AG04450 (cell line): ENCODE results near the gene FLOT2. TPM values are rescaled to one million over a fixed set of nuclear protein-coding genes. Genes with fewer than 3 reads are reported as not detected.

Source experiments
- CTCF ChIA-PET: fragments of 300-600, 350-600 bp; formaldehyde crosslinking; extraction: SDS; loops from one replicate; lab custom pipeline; 2022; ENCODE audit warnings: antibody characterized with exemption, inconsistent platforms; lab: Charles Lee
- POLR2A ChIA-PET: fragments of 350-600 bp; formaldehyde crosslinking; extraction: SDS; loops from one replicate; lab custom pipeline; 2021; ENCODE audit warnings: antibody characterized with exemption, inconsistent platforms; lab: Yijun Ruan, JAX
- DNase-seq: peaks from one replicate; pipeline ENCODE4 v3.0.0-alpha.2; 2011; ENCODE audit warnings: low read depth, low spot score
- H3K27ac ChIP-seq: one replicate; pipeline ENCODE4 v1.5.1; 2012; ENCODE audit warnings: low read depth, low read length, control low read depth
- H3K27me3 ChIP-seq: one replicate; pipeline ENCODE4 v1.6.0; 2012; ENCODE audit warnings: low read length; ENCODE audit not compliant: control insufficient read depth, insufficient read depth
- H3K4me3 ChIP-seq: 2 replicates; pipeline ENCODE4 v1.5.1; 2011; ENCODE audit warnings: mild to moderate bottlenecking, low read depth, low read length, control low read depth
- H3K9me3 ChIP-seq: 2 replicates; pipeline ENCODE4 v1.5.1; 2012; ENCODE audit warnings: low read length; ENCODE audit not compliant: control insufficient read depth, insufficient read depth
- CTCF ChIP-seq: IDR thresholded peaks from 2 replicates; pipeline ENCODE4 v1.5.1; 2011; ENCODE audit warnings: low read depth, low read length, control low read depth, inconsistent platforms
- polyA plus RNA-seq: library from polyadenylated mRNA; depleted of rRNA; stranded (reverse); fragments of >200 nt; gene quantifications from 2 replicates; pipeline ENCODE4 v1.2.3, GENCODE V29; 2011

The FLOT2 gene
- polyA plus RNA-seq, 1 experiment: 80.5 TPM

GRCh38 chr17:28917465-28917864 lies 19.9 kb upstream of the FLOT2 start:
- DNase-seq: no peak
- no peak for TF ChIP-seq CTCF
- CTCF ChIA-PET: interaction anchor here (1.1 to 2.3 kb wide), 3 partner anchors 8 to 200 kb away, joined by 3 to 7 read pairs (median 5); no protein-coding TSS in a partner anchor
- Histone ChIP-seq H3K9me3 (no peaks in the 10 kb centered on the region), H3K27ac (no peak overlapping the region), H3K27me3 (no peaks in the 10 kb centered on the region), H3K4me3 (no peak overlapping the region)
- POLR2A ChIA-PET: no interaction called here

GRCh38 chr17:28917029-28917428 lies 19.5 kb upstream of the FLOT2 start:
- TF ChIP-seq CTCF: no peak
- Histone ChIP-seq H3K27ac (no peak overlapping the region), H3K27me3 (no peaks in the 10 kb centered on the region), H3K9me3 (no peaks in the 10 kb centered on the region), H3K4me3 (no peak overlapping the region)
- CTCF ChIA-PET: interaction anchor here (1.0 to 2.3 kb wide), 8 partner anchors 8 to 200 kb away, joined by 3 to 13 read pairs (median 7); no protein-coding TSS in a partner anchor
- DNase-seq: no peak
- POLR2A ChIA-PET: no interaction called here

DNA sequence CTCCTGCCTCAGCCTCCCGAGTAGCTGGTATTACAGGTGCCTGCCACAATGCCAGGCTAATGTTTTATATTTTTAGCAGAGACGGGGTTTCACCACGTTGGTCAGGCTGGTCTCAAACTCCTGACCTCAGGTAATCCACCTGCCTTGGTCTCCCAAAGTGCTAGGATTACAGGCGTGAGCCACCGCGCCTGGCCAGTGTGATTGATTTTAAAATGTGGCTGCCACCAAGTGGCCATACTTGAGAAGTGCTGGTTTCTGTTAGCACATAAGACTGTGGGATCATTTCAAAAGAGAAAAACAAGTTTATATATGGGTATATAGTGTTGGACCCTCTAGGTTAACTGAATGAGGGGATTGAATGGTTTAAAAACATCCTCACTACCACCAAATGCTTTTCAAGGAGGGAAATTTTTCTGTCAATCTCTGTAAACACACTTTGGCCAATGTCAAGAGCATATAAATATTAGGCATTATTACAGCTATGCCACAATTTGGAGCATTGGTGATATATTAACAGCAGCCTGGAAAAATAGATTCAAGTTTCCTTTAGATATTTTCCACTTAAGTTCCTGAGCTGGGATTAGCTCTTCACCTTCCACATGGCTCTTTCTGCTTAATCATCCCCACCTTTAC lies 18.9 kb upstream of the FLOT2 start:
- Histone ChIP-seq H3K9me3 (no peaks in the 10 kb centered on the region), H3K27ac (no peak overlapping the region), H3K4me3 (no peak overlapping the region), H3K27me3 (no peaks in the 10 kb centered on the region)
- TF ChIP-seq CTCF: peak; percentile 54
- POLR2A ChIA-PET: no interaction called here
- no peak for DNase-seq
- CTCF ChIA-PET: interaction anchor here (1.0 to 2.3 kb wide), 7 partner anchors 9 to 201 kb away, joined by 3 to 13 read pairs (median 7); no protein-coding TSS in a partner anchor

DNA sequence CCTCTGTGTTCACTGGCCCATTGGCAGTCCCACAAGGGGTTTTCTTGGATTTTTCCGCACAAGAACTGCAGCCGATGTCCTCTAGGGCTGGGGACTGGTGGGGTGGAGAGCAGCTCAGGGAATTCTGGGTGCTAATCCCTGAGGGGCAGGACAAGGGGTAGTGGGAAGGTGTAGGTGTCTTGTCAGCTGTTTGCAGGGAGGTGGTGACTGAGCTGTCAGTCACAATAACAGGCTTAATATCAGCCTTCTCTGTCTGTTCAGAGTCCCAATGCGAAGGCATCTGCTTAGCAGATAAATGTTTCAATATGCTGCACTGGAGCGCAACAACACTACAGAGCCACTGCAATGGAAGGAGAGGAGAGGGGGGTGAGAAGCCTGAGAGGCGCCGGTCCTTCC lies 15.4 kb upstream of the FLOT2 start:
- ChIA-PET POLR2A (no interaction called here), CTCF (interaction anchor here (0.7 kb wide), 1 partner anchor 191 kb away, joined by 3 read pairs; no protein-coding TSS in a partner anchor)
- H3K27me3 ChIP-seq: no peaks in the 10 kb centered on the region
- no peak overlapping the region for H3K4me3 ChIP-seq
- no peak for DNase-seq
- H3K9me3 ChIP-seq: no peaks in the 10 kb centered on the region
- no peak overlapping the region for H3K27ac ChIP-seq
- TF ChIP-seq CTCF: no peak

DNA sequence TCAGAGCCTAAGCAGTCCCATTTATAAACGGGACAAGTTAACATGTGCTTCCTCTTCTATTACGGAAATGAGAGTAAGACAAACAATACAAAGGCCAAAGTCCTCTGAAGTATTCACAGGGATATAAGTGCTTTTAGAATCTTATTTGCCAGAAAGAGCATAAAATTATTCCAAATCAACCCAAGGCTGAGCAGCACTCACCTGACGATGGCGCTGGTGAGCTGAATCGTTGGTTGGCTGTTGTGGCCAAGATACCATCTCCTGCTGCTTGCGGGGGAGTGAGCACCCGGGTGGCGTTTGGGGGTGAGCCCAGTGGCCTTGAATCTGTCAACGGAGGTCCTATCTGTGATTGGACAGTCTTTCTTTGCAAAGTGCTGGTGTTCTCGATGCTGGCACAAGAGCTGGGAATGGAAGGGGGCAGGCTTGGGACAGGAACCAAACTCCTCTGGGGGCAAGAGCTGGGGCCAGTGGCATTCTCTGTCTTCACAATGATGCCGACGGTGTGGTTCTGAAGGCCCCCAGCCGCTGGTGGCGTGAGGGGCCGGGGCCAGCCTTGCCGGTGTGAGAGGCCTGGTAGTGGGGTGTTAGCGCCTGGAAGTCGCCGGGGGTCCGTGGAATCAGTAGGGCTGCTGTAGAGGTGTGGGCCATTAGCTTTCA lies 14.9 kb upstream of the FLOT2 start:
- Histone ChIP-seq H3K9me3 (no peaks in the 10 kb centered on the region), H3K4me3 (no peak overlapping the region), H3K27ac (no peak overlapping the region), H3K27me3 (no peaks in the 10 kb centered on the region)
- CTCF ChIA-PET: interaction anchor here (1.5 kb wide), 1 partner anchor 162 kb away, joined by 4 read pairs; no protein-coding TSS in a partner anchor
- POLR2A ChIA-PET: no interaction called here
- TF ChIP-seq CTCF: peak; percentile 30
- DNase-seq: no peak
